Fibroblast of lung (primary cell): ENCODE results near the gene CCDC33.

Experiments
- EZH2 ChIP-seq: IDR thresholded peaks from 2 replicates; pipeline ENCODE4 v1.5.1; 2012; ENCODE audit warnings: low read length, control low read depth, mild to moderate bottlenecking; ENCODE audit errors: missing control alignments
- TF ChIP-seq, protein P1 (sequence below), 2 donors: IDR thresholded peaks in 1 of 2; conservative IDR thresholded peaks in 1 of 2; 1 replicate in 1 of 2; 2 replicates in 1 of 2; pipeline ENCODE4 v1.5.1; 2011 to 2012; ENCODE audit warnings: low read length in 2 of 2, control low read depth in 1 of 2, inconsistent platforms in 1 of 2, low read depth in 1 of 2, mild to moderate bottlenecking in 1 of 2

DNA sequence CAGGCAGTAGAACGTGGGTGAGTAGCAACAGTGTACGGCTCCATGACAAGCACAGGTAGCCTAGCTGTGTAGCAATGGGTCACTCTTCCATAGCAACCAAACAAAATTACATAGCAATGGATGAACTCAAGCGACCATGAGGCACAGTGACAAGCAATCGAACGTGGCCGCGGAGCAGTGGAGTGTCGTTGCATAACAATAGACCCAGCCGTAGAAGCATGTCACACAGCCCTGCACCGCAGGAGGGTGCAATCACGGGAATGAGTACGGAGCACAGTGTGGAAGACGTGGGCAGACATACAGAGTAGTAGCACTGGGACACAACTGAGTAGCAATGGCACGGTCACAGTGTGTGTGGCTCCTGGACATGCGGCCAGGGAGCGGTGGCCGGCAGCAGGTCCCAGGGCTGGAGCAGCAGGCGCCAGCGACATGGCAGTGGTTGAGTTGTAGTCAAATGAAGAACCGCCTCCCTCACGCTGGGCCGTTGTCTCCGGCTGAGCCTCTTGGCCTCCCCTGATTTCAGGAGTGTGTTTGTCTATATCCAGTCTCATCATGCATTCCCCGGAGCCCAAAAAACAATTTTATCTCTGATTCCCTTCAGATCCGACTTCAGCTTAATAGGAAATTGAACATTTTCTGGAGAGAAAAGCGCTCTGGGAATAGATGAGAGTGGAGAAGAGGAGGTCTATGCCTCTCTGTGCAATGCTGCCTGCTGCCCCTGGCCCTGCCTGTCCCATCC lies 64.1 kb downstream of the CCDC33 start:
- TF ChIP-seq, protein P1, sequence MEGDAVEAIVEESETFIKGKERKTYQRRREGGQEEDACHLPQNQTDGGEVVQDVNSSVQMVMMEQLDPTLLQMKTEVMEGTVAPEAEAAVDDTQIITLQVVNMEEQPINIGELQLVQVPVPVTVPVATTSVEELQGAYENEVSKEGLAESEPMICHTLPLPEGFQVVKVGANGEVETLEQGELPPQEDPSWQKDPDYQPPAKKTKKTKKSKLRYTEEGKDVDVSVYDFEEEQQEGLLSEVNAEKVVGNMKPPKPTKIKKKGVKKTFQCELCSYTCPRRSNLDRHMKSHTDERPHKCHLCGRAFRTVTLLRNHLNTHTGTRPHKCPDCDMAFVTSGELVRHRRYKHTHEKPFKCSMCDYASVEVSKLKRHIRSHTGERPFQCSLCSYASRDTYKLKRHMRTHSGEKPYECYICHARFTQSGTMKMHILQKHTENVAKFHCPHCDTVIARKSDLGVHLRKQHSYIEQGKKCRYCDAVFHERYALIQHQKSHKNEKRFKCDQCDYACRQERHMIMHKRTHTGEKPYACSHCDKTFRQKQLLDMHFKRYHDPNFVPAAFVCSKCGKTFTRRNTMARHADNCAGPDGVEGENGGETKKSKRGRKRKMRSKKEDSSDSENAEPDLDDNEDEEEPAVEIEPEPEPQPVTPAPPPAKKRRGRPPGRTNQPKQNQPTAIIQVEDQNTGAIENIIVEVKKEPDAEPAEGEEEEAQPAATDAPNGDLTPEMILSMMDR (conservative IDR thresholded peaks at IDR 0.05 in 1 of 2, IDR thresholded peaks at IDR 0.05 in 1 of 2; ENCODE audit: low read depth in 1 of 2, low read length in 2 of 2): no peak
- no peak for TF ChIP-seq EZH2
